PC-9 (cell line): ENCODE data around the gene LARGE1.

Experiments
- EZH2 ChIP-seq: fragments of 200-600 bp; sonication (generic); IDR thresholded peaks from 2 replicates; pipeline ENCODE4 v1.8.0; 2017; ENCODE audit warnings: antibody characterized with exemption, low read depth
- TF ChIP-seq, protein P1 (sequence below): fragments of 200-600 bp; sonication (generic); conservative IDR thresholded peaks from 2 replicates; pipeline ENCODE4 v1.6.1; 2017; ENCODE audit warnings: mixed run types, antibody characterized with exemption, mild to moderate bottlenecking, moderate library complexity

DNA sequence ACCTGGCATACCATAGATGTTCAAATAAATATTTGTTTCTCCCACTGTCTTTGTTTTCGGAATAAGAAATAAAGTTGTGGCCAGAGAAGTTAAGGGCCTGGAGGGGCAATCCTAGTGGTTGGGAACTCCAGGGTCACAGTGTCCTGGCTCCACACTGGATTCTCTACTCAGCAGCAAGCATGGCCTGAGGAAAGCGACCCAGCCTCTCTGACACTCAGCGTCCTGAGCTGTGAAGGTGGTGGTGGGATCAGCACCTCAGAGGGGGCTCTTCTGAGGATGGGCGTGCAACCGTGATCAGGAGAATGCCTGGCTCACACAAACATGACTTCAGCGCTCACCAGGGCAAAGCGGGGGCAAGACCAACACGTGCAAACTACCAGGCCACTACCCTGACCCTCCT lies 59.9 kb downstream of the LARGE1 start:
- TF ChIP-seq, protein P1, sequence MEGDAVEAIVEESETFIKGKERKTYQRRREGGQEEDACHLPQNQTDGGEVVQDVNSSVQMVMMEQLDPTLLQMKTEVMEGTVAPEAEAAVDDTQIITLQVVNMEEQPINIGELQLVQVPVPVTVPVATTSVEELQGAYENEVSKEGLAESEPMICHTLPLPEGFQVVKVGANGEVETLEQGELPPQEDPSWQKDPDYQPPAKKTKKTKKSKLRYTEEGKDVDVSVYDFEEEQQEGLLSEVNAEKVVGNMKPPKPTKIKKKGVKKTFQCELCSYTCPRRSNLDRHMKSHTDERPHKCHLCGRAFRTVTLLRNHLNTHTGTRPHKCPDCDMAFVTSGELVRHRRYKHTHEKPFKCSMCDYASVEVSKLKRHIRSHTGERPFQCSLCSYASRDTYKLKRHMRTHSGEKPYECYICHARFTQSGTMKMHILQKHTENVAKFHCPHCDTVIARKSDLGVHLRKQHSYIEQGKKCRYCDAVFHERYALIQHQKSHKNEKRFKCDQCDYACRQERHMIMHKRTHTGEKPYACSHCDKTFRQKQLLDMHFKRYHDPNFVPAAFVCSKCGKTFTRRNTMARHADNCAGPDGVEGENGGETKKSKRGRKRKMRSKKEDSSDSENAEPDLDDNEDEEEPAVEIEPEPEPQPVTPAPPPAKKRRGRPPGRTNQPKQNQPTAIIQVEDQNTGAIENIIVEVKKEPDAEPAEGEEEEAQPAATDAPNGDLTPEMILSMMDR = no peak
- TF ChIP-seq EZH2 = no peak
